GM12878 (cell line): ENCODE measurements around the gene ACP4. TPM values are rescaled to one million over a fixed set of nuclear protein-coding genes. Genes with fewer than 3 reads are reported as not detected.
"Not testable (repeated sequence)": the region's sequence is repeated elsewhere in the genome, so short reads cannot be mapped to it uniquely, and the experiment has no call there.

ENCODE experiments used
- ATAC-seq: fragments of 200-7000 bp; cut with Tn5 transposase; 3 replicates; pipeline ENCODE4 v1.9.1; 2020; ENCODE audit warnings: mild to moderate bottlenecking, moderate library complexity
- BruUV-seq: library from RNA; stranded (reverse); fragments of 400-500 nt; replicated peaks from 2 replicates; lab custom pipeline; 2021; lab: Mats Ljungman, UMichigan
- CTCF ChIA-PET: fragments of 300-600 bp; sonication (Branson Sonifier 250); formaldehyde crosslinking; extraction: SDS; loops from one replicate; lab custom pipeline; 2021; ENCODE audit warnings: inconsistent platforms; lab: Yijun Ruan, JAX
- POLR2A ChIA-PET: fragments of 350-600 bp; formaldehyde crosslinking; extraction: SDS; loops from one replicate; lab custom pipeline; 2021; ENCODE audit warnings: inconsistent platforms; lab: Charles Lee
- RAD21 ChIA-PET: fragments of 300-600 bp; sonication (Branson Sonifier 250); formaldehyde crosslinking; loops from one replicate; lab custom pipeline; 2023; ENCODE audit warnings: antibody characterized with exemption; ENCODE audit not compliant: unreplicated experiment; lab: Charles Lee
- SMC1A ChIA-PET: fragments of 300-600 bp; sonication (Branson Sonifier 250); formaldehyde crosslinking; loops from one replicate; lab custom pipeline; 2023; ENCODE audit not compliant: unreplicated experiment, uncharacterized antibody; lab: Charles Lee
- DNase-seq: peaks from one replicate; pipeline ENCODE4 v3.0.0-alpha.2; 2011; ENCODE audit warnings: low read depth, low spot score
- FAIRE-seq: peaks from 3 replicates; lab custom pipeline; 2011; peaks lifted over from hg19 to GRCh38; lab: Jason Lieb, UNC
- H2AFZ ChIP-seq: 2 replicates; pipeline ENCODE4 v1.6.0; 2011; ENCODE audit warnings: low read depth, low read length, control low read depth; ENCODE audit not compliant: control insufficient read depth
- H3K27ac ChIP-seq: 2 replicates; pipeline ENCODE4 v1.5.1; 2011; ENCODE audit warnings: control low read depth; ENCODE audit not compliant: control insufficient read depth, insufficient read depth
- H3K27me3 ChIP-seq, 2 experiments: replicated peaks in 1 of 2; 2 replicates each; pipeline versions ENCODE4 v1.6.0 to v1.6.1; 2011; ENCODE audit warnings: low read length in 1 of 2; ENCODE audit not compliant: control insufficient read depth in 2 of 2, insufficient read depth in 2 of 2
- H3K36me3 ChIP-seq, 2 experiments: 2 replicates each; pipeline ENCODE4 v1.5.1; 2011; ENCODE audit warnings: low read length in 1 of 2; ENCODE audit not compliant: control insufficient read depth in 2 of 2, insufficient read depth in 2 of 2
- H3K4me1 ChIP-seq: 2 replicates; pipeline ENCODE4 v1.6.1; 2011; ENCODE audit warnings: mild to moderate bottlenecking, low read length, moderate library complexity, mixed read lengths; ENCODE audit not compliant: control insufficient read depth, insufficient read depth
- H3K4me2 ChIP-seq: 2 replicates; pipeline ENCODE4 v1.6.0; 2011; ENCODE audit warnings: control low read depth; ENCODE audit not compliant: control insufficient read depth, insufficient read depth
- H3K4me3 ChIP-seq: fragments of 200-600 bp; sonication (generic); 2 replicates; pipeline ENCODE4 v1.5.1; 2016
- H3K79me2 ChIP-seq: 2 replicates; pipeline ENCODE4 v1.6.0; 2011; ENCODE audit warnings: low read length; ENCODE audit not compliant: control insufficient read depth, insufficient read depth
- H3K9ac ChIP-seq: 2 replicates; pipeline ENCODE4 v1.8.0; 2011; ENCODE audit warnings: low read length, control low read depth, mixed read lengths; ENCODE audit not compliant: control insufficient read depth, insufficient read depth
- H3K9me3 ChIP-seq: replicated peaks from 3 replicates; pipeline ENCODE4 v1.5.1; 2011; ENCODE audit warnings: mild to moderate bottlenecking, low read length; ENCODE audit not compliant: control insufficient read depth, insufficient read depth
- H4K20me1 ChIP-seq: 2 replicates; pipeline ENCODE4 v1.6.0; 2011; ENCODE audit not compliant: control insufficient read depth, insufficient read depth
- WGBS: methylation state at CpG from one replicate; pipeline ENCODE4 v1.1.6; 2016; ENCODE audit warnings: low lambda C conversion rate; ENCODE audit not compliant: insufficient replicate concordance, insufficient coverage; ENCODE audit errors: missing lambda C conversion rate; 5-methylcytosine and 5-hydroxymethylcytosine counted together
- in situ Hi-C: fragments of 300-500 bp; cut with MboI; formaldehyde crosslinking; loops from 9 replicates; pipeline ENCODE4 v1.14.3; 2018; ENCODE audit warnings: mixed read lengths
- intact Hi-C: fragments of 100-400 bp; cut with micrococcal nuclease; formaldehyde crosslinking; loops from one replicate; pipeline ENCODE4 v1.14.2; 2022; ENCODE audit not compliant: unreplicated experiment
- polyA plus RNA-seq, 11 experiments: library from polyadenylated mRNA; depleted of rRNA in 4 of 11; unstranded in 6 of 11; stranded (reverse) in 5 of 11; fragments of >200 nt; fragmentation: Nextera tagmentation in 4 of 11; fragmentation: Illumina TruSeq in 1 of 11; extraction: Ambion mirVana in 4 of 11; extraction: Trizol in 1 of 11; gene quantifications; 1 replicate in 1 of 11; 2 replicates in 10 of 11; pipeline versions ENCODE4 v1.2.1 to v1.2.3, GENCODE V29; 2011 to 2016; ENCODE audit warnings: inconsistent platforms in 2 of 11, missing spikeins in 2 of 11, low read depth in 1 of 11
- total RNA-seq, 4 experiments: library from RNA; depleted of rRNA in 3 of 4; stranded (reverse); fragments of >200 nt in 3 of 4; fragmentation: Illumina TruSeq in 1 of 4; extraction: Trizol in 1 of 4; gene quantifications; 2 replicates each; pipeline versions ENCODE4 v1.2.1 to v1.2.3, GENCODE V29; 2013 to 2021

Gene ACP4
- total and polyA plus RNA-seq, 10 of the 15 experiments (the other 5 are each of a cell fraction or from before 2014, with no cell fraction given) = not detected

DNA sequence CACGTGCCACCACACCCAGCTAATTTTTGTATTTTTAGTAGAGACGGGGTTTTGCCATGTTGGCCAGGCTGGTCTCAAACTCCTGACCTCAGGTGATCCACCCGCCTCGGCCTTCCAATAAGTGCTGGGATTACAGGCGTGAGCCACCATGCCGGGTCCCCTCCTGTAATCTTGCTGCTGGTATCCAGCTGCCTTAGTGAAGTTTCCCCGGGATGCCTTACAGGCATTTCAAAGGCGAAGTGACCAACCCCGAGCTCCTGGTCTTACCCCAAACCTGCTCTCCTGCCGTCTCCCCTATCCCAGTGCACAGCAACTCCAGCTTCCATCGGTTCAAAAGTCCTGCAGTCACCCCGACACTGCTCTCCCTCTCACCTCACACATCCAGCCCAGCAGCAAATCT, 23.5 kb upstream of the ACP4 start:
- BruUV-seq = not testable (repeated sequence)

DNA sequence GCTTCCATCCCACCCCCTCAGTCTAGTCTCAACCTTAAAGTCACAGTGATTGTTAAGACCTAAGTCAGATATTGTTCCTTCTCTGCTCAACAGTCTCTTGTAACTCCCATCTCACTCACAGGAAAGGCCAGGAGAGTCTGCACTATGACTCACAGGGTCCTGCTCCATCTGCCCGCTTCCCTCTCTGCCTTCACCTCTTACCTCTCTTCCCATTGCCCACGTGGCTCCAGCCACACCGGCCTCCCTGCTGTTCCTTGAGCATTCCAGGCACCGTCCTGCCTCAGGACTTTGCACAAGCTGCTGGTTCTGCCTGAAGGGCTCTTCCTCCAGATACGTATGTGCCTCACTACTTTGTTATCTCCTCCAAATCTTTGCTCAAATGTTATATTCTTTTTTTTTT, 23.0 kb upstream of the ACP4 start:
- H3K27me3 ChIP-seq, H3K79me2 ChIP-seq, RAD21 ChIA-PET, SMC1A ChIA-PET, H3K4me1 ChIP-seq, CTCF ChIA-PET, ATAC-seq, FAIRE-seq, in situ Hi-C loops, H3K36me3 ChIP-seq, H2AFZ ChIP-seq, H3K4me3 ChIP-seq, intact Hi-C loops, POLR2A ChIA-PET, H3K4me2 ChIP-seq, BruUV-seq, H3K9me3 ChIP-seq, DNase-seq, H3K9ac ChIP-seq, H3K27ac ChIP-seq, H4K20me1 ChIP-seq: not testable (repeated sequence)
- 7% methylated on average over 5 of the region's 5 CpGs for WGBS

More for the DNA sequence above, 23.5 kb upstream of the ACP4 start:
- SMC1A ChIA-PET = interaction anchor here (1.3 kb wide), 1 partner anchor 151 kb away, joined by 3 read pairs; no protein-coding TSS in a partner anchor
- H3K4me3 ChIP-seq, intact Hi-C loops, FAIRE-seq, H2AFZ ChIP-seq, POLR2A ChIA-PET, H3K9ac ChIP-seq, H3K4me2 ChIP-seq, H3K36me3 ChIP-seq, H3K27ac ChIP-seq, H3K9me3 ChIP-seq, in situ Hi-C loops, ATAC-seq, H4K20me1 ChIP-seq, H3K79me2 ChIP-seq, H3K27me3 ChIP-seq, CTCF ChIA-PET, RAD21 ChIA-PET, H3K4me1 ChIP-seq, DNase-seq: not testable (repeated sequence)
- 25% methylated on average over 12 of the region's 12 CpGs for WGBS
